Peyer's patch (tissue), 4 donors: ENCODE measurements around the gene NSMF.

ENCODE experiments used
- CTCF ChIP-seq, 6 experiments: fragments of 450-650 bp in 4 of 6; fragments of 200-600 bp in 2 of 6; sonication (generic) in 1 of 6; IDR thresholded peaks; one replicate each; pipeline ENCODE4 v1.5.1; 2017 to 2019; ENCODE audit warnings: antibody characterized with exemption in 6 of 6, mild to moderate bottlenecking in 3 of 6, moderate library complexity in 1 of 6
- POLR2A ChIP-seq, 2 donors: fragments of 450-650 bp; IDR thresholded peaks; one replicate each; pipeline ENCODE4 v1.5.1; 2017; ENCODE audit warnings: antibody characterized with exemption in 2 of 2, mild to moderate bottlenecking in 2 of 2, moderate library complexity in 2 of 2

GRCh38 chr9:137456864-137457405, 2.2 kb downstream of the NSMF start:
- TF ChIP-seq POLR2A (IDR thresholded peaks at IDR 0.05) (no peak), CTCF (IDR thresholded peaks at IDR 0.05) (no peak)
